ENCODE measurements around the gene NPR1. TPM values are rescaled to one million over a fixed set of nuclear protein-coding genes. Genes with fewer than 3 reads are reported as not detected.
"Not testable (repeated sequence)": the region's sequence is repeated elsewhere in the genome, so short reads cannot be mapped to it uniquely, and the experiment has no call there.

NPR1 gene
- not detected in 2 replicates for total RNA-seq
- polyA plus RNA-seq (2012): not detected

DNA sequence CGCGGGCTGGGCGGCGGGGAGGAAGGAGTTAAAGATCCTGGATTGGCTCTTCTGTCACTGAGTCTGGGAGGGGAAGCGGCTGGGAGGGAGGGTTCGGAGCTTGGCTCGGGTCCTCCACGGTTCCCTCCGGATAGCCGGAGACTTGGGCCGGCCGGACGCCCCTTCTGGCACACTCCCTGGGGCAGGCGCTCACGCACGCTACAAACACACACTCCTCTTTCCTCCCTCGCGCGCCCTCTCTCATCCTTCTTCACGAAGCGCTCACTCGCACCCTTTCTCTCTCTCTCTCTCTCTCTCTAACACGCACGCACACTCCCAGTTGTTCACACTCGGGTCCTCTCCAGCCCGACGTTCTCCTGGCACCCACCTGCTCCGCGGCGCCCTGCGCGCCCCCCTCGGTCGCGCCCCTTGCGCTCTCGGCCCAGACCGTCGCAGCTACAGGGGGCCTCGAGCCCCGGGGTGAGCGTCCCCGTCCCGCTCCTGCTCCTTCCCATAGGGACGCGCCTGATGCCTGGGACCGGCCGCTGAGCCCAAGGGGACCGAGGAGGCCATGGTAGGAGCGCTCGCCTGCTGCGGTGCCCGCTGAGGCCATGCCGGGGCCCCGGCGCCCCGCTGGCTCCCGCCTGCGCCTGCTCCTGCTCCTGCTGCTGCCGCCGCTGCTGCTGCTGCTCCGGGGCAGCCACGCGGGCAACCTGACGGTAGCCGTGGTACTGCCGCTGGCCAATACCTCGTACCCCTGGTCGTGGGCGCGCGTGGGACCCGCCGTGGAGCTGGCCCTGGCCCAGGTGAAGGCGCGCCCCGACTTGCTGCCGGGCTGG, at the start of gene NPR1:
TSS of gene NPR1 (plus strand) at position 170 of the 818 bp plus-strand sequence. CDS start at position 591, 421 bp downstream.
- no peak for DNase-seq (ENCODE audit: low read depth)

DNA sequence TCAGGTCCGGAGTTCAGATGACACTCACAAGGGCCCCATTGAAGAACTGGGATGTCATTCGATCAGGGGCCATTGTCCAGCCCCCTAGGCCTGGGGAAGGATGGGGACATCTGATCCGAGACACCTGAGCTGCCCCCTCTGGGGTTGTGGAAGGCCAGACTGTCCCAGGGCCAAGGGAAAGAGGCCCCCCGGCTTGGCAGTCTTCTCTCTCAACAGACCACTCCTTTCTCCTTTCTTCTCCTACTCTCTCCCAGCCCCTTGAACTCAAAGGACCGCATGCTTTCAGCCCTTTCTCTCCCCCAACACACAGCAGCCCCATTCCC, 49.2 kb upstream of the NPR1 start:
- DNase-seq (ENCODE audit: low read depth): no peak

DNA sequence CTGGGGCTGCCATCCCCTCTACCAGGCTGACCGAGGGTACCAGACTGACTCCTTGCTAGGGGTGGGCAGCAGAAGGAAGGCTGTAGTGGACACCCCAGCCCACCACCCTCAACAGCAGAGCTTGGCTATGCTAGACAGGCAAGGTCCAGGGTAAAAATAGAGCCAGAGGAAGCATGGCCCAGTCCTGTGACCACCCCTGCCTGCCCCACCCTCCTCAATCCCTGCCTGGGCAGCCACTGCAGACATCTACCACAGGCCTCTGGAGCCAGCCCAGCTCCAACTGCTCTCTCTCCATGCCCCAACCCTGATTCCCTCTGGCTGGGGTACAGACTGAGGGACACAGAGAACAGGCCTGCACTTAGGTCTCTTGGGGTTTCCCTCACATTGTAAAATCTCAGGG, 48.5 kb upstream of the NPR1 start:
- peak; percentile 87 for DNase-seq (ENCODE audit: low read depth)

DNA sequence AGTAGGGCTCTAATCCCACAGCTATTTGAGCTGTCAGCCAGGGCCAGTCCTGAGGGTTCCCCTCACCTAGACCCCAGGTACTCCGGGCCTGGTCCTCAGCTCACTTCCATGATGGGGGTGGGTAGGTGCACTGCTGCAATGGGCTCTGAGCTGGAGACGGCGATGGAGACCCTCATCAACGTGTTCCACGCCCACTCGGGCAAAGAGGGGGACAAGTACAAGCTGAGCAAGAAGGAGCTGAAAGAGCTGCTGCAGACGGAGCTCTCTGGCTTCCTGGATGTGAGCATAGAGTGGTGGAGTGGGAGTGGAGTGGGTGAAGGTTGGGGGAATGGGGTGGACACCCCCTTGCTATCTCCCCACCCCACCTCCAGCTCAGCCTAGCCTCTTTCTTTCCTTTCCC, 48.1 kb upstream of the NPR1 start:
- no peak for DNase-seq (ENCODE audit: low read depth)

DNA sequence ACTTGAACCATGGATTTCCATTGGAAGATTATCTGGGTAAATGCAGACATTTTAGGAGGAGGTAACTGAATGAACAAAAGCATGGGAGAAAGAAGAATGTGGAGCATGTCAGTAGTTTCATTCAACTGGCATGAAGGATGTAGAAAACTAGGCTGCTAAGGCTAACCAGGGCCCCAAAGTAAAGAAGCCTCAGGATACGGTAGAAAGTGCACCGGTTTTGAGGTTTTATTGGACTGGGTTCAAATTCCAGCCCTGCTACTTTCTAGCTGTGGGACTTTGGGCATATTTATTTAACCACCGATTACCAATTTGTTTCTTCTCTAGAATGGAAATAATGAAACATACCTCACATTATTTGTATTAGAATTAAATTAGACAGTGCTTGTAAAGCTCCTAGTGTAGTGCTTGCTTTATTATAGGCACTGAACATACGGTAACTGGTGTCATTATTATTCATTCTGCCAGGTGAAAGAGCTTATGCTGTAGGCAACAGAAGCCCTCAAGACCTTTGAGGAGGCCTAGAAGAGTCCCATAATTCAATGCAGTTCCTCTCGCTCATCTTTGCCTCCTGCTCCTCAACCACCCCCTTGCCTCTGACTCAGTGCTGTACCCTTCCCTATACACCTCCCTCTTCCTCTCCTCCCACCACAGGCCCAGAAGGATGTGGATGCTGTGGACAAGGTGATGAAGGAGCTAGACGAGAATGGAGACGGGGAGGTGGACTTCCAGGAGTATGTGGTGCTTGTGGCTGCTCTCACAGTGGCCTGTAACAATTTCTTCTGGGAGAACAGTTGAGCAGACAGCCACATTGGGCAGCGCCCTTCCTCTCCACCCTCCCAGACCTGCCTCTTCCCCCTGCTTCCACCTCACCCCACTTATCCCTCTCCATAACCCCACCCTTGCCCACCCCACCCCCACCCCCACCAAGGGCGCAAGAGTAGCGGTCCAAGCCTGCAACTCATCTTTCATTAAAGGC, 47.2 kb upstream of the NPR1 start:
- DNase-seq (ENCODE audit: low read depth): no peak

DNA sequence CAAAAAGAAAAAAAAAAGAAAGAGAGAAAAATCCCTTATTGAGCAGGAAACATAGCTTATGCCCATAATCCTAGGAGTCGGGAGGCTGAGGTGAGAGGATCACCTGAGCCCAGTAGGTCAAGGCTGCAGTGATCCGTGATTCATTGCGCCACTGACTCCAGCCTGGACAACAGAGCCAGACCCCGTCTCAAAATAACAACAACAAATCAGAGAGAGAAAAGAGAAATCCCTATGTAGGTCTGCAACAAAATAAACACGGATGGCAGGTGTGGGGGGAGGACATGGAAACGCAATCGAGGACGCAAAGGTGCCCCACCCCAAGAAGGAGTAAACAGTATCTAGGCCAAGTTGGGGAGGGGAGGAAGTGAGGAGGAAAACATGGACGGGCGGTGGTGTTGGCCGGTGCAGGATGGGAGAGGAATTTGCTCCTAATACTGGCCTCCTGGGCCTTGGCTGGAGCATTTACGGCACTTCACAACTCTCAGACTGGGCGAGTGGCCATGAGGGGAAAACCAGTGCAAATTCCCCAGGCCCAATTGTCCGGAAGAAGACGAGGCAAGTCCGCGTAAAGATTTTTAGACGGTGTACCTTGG, 45.2 kb upstream of the NPR1 start:
- no peak for DNase-seq (ENCODE audit: low read depth)

- peak; percentile 99 for DNase-seq (ENCODE audit: low read depth)
These were observed 44.5 kb upstream of the NPR1 start, which contains the start of gene CHTOP for GRCh38 chr1:153633754-153634665. TSS of gene CHTOP (plus strand) at chr1:153634066. CDS start at chr1:153636589, 2,523 bp downstream.

- no peak for DNase-seq (ENCODE audit: low read depth)
These were observed 42.6 kb upstream of the NPR1 start for GRCh38 chr1:153635872-153636271.

DNA sequence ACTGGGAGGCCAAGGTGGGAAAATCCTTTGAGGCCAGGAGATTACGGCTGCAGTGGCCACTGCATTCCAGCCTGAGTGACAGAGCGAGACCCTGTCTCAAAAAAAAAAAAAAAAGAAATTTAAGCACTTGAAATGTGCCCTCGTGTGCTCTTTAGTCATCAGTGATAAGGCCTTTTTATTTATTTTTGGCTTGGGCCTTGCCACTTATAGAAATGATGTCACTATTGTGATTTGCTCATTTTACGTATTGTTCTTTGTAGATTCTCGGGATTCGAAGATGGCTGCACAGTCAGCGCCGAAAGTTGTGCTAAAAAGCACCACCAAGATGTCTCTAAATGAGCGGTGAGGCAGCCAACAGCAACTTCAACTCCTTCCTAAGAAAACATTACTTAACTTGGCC, 42.2 kb upstream of the NPR1 start:
- no peak for DNase-seq (ENCODE audit: low read depth)

DNA sequence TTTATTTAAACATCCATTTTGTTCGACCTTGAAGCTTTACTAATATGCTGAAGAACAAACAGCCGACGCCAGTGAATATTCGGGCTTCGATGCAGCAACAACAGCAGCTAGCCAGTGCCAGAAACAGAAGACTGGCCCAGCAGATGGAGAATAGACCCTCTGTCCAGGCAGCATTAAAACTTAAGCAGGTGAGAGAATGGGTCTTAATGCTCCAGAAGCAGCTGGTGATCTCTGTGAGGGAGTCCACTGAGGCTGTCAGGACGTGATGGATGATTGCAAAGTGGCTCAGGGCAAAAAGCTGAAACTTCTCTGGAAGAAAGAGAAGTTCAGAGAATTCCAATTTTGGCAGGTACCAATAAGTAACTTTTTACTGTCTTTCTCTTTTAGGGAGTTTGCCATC, 40.2 kb upstream of the NPR1 start:
- no peak for DNase-seq (ENCODE audit: low read depth)

- DNase-seq (ENCODE audit: low read depth): peak; percentile 82
These were observed 39.2 kb upstream of the NPR1 start for GRCh38 chr1:153639280-153639679.

- DNase-seq (ENCODE audit: low read depth): not testable (repeated sequence)
These were observed 38.3 kb upstream of the NPR1 start for GRCh38 chr1:153640213-153640612.

DNA sequence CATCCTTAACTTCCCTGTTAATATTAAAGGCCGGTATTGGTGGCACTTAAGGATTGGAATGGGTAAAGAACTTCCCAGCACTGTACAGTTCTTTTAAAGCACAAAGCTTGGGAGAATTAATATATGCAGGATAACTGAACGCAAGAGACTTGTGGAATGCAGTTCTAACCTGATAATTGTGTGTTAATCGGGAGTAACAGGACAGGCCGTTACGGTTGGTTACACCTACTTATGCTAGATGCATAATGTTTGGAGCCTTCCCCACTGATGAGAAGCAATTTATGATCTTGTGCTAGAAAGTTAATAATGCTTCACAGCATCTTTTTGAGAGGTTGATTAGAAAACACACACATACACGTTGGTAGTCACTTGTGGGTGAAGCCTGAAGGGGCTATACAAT, 37.6 kb upstream of the NPR1 start:
- no peak for DNase-seq (ENCODE audit: low read depth)

- DNase-seq (ENCODE audit: low read depth): no peak
These were observed 36.3 kb upstream of the NPR1 start for GRCh38 chr1:153642161-153642560.

GRCh38 chr1:153643100-153643499, 35.4 kb upstream of the NPR1 start:
- DNase-seq (ENCODE audit: low read depth): no peak

GRCh38 chr1:153643816-153644215, 34.7 kb upstream of the NPR1 start:
- no peak for DNase-seq (ENCODE audit: low read depth)

GRCh38 chr1:153646672-153647345, 31.7 kb upstream of the NPR1 start:
- no peak for DNase-seq (ENCODE audit: low read depth)

GRCh38 chr1:153647346-153647714, 31.2 kb upstream of the NPR1 start:
- no peak for DNase-seq (ENCODE audit: low read depth)

- no peak for DNase-seq (ENCODE audit: low read depth)
These were observed 30.4 kb upstream of the NPR1 start for GRCh38 chr1:153648000-153648643.

Data from myocyte (in vitro differentiated cells).